HG03095 (cell line): ENCODE results near the gene GPBAR1.
"Not testable (repeated sequence)": the region's sequence is repeated elsewhere in the genome, so short reads cannot be mapped to it uniquely, and the experiment has no call there.

Source experiments
- ATAC-seq: cut with Tn5 transposase; IDR thresholded peaks from one replicate; pipeline ENCODE4 v1.9.1; 2021; ENCODE audit warnings: moderate library complexity; ENCODE audit not compliant: unreplicated experiment

The GPBAR1 gene

GRCh38 chr2:218266316-218266979, 5.6 kb downstream of the GPBAR1 start:
- no peak for ATAC-seq

GRCh38 chr2:218267259-218267658, 6.4 kb downstream of the GPBAR1 start:
- ATAC-seq = no peak

- peak; percentile 90 for ATAC-seq
These were observed 9.3 kb downstream of the GPBAR1 start, which contains the start of the genes AAMP and PNKD for GRCh38 chr2:218269900-218270720. AAMP (minus strand) TSS chr2:218270137; CDS start chr2:218270086, 51 bp downstream. PNKD (plus strand) TSS chr2:218270519; CDS start chr2:218270536, 17 bp downstream.

GRCh38 chr2:218270721-218271486, 10.1 kb downstream of the GPBAR1 start:
- no peak for ATAC-seq

GRCh38 chr2:218271487-218271797, 10.6 kb downstream of the GPBAR1 start:
- ATAC-seq = no peak

- no peak for ATAC-seq
These were observed 11.2 kb downstream of the GPBAR1 start for GRCh38 chr2:218271865-218272530.

GRCh38 chr2:218272531-218273212, 11.9 kb downstream of the GPBAR1 start:
- ATAC-seq = no peak

GRCh38 chr2:218273214-218273907, 12.5 kb downstream of the GPBAR1 start:
- ATAC-seq = not testable (repeated sequence)

GRCh38 chr2:218273908-218274249, 13.1 kb downstream of the GPBAR1 start:
- no peak for ATAC-seq

- ATAC-seq = no peak
These were observed 13.8 kb downstream of the GPBAR1 start for GRCh38 chr2:218274586-218274985.

GRCh38 chr2:218275371-218276072, 14.7 kb downstream of the GPBAR1 start:
- no peak for ATAC-seq

GRCh38 chr2:218276986-218277755, 16.4 kb downstream of the GPBAR1 start:
- no peak for ATAC-seq

- no peak for ATAC-seq
These were observed 17.1 kb downstream of the GPBAR1 start for GRCh38 chr2:218277921-218278320.

GRCh38 chr2:218278531-218279360, 17.9 kb downstream of the GPBAR1 start:
- no peak for ATAC-seq

- ATAC-seq = no peak
These were observed 19.6 kb downstream of the GPBAR1 start for GRCh38 chr2:218280260-218280870.

GRCh38 chr2:218281449-218281848, 20.6 kb downstream of the GPBAR1 start:
- ATAC-seq = no peak
